HepG2 (cell line): ENCODE measurements around the gene KIAA0232. TPM values are rescaled to one million over a fixed set of nuclear protein-coding genes. Genes with fewer than 3 reads are reported as not detected.

Experiments
- ATAC-seq: fragments of 200-7000 bp; cut with Tn5 transposase; 3 replicates; pipeline ENCODE4 v1.9.1; 2020; ENCODE audit warnings: mild to moderate bottlenecking, moderate library complexity
- BruUV-seq: library from RNA; stranded (reverse); fragments of 400-500 nt; replicated peaks from 2 replicates; lab custom pipeline; 2021; lab: Mats Ljungman, UMichigan
- CTCF ChIA-PET: fragments of 300-600 bp; formaldehyde crosslinking; extraction: SDS; loops from one replicate; lab custom pipeline; 2021; ENCODE audit warnings: low total read pairs, inconsistent platforms, low intra/inter-chr PET ratio; lab: Yijun Ruan, JAX
- POLR2A ChIA-PET: fragments of 350-600 bp; sonication (Branson Sonifier 250); formaldehyde crosslinking; loops from one replicate; lab custom pipeline; 2020; ENCODE audit warnings: antibody characterized with exemption, inconsistent platforms; lab: Yijun Ruan, JAX
- DNase-seq: peaks from one replicate; pipeline ENCODE4 v3.0.0-alpha.2; 2015; ENCODE audit warnings: low spot score
- FAIRE-seq: peaks from 3 replicates; lab custom pipeline; 2011; peaks lifted over from hg19 to GRCh38; lab: Jason Lieb, UNC
- H2AFZ ChIP-seq: one replicate; pipeline ENCODE4 v1.6.1; 2011; ENCODE audit warnings: low read length, inconsistent platforms
- H3K27ac ChIP-seq: fragments of 300-600 bp; 3 replicates; pipeline ENCODE4 v1.8.0; 2011; ENCODE audit warnings: mixed run types, mild to moderate bottlenecking, mixed read lengths, low read length, inconsistent platforms; ENCODE audit not compliant: insufficient read depth; ENCODE audit errors: extremely low read length
- H3K27me3 ChIP-seq, 2 experiments: fragments of 200-600 bp in 1 of 2; 2 replicates in 1 of 2; 3 replicates in 1 of 2; pipeline versions ENCODE4 v1.6.0 to v1.8.0; 2011; ENCODE audit warnings: low read length in 2 of 2, mild to moderate bottlenecking in 2 of 2, moderate library complexity in 2 of 2, inconsistent platforms in 1 of 2; ENCODE audit not compliant: insufficient read depth in 2 of 2, control insufficient read depth in 1 of 2
- H3K36me3 ChIP-seq, 2 experiments: fragments of 200-600 bp in 1 of 2; replicated peaks in 1 of 2; 2 replicates in 1 of 2; 3 replicates in 1 of 2; pipeline versions ENCODE4 v1.5.1 to v1.8.0; 2011; ENCODE audit warnings: low read length in 2 of 2, inconsistent platforms in 1 of 2; ENCODE audit not compliant: insufficient read depth in 2 of 2, control insufficient read depth in 1 of 2
- H3K4me1 ChIP-seq: 2 replicates; pipeline ENCODE4 v1.5.1; 2012; ENCODE audit warnings: low read length, inconsistent platforms; ENCODE audit not compliant: insufficient read depth
- H3K4me2 ChIP-seq: 2 replicates; pipeline ENCODE4 v1.6.0; 2011; ENCODE audit warnings: low read depth, low read length, inconsistent platforms
- H3K4me3 ChIP-seq, 3 experiments: fragments of 200-600 bp in 1 of 3; sonication (generic), shearing (Covaris generic) in 1 of 3; replicated peaks in 1 of 3; 2 replicates each; pipeline ENCODE4 v1.5.1; 2011 to 2016; ENCODE audit warnings: low read length in 3 of 3, inconsistent platforms in 2 of 3, low read depth in 2 of 3, mild to moderate bottlenecking in 2 of 3, control low read depth in 1 of 3, mixed read lengths in 1 of 3; ENCODE audit not compliant: insufficient read depth in 1 of 3
- H3K79me2 ChIP-seq: one replicate; pipeline ENCODE4 v1.6.1; 2011; ENCODE audit warnings: low read length, inconsistent platforms; ENCODE audit not compliant: insufficient read depth
- H3K9ac ChIP-seq: 2 replicates; pipeline ENCODE4 v1.6.0; 2011; ENCODE audit warnings: mild to moderate bottlenecking, low read depth, low read length, inconsistent platforms; ENCODE audit not compliant: insufficient read depth
- H3K9me3 ChIP-seq: 2 replicates; pipeline ENCODE4 v1.5.1; 2012; ENCODE audit warnings: mild to moderate bottlenecking, low read length
- H4K20me1 ChIP-seq: 2 replicates; pipeline ENCODE4 v1.6.0; 2011; ENCODE audit warnings: inconsistent platforms, mild to moderate bottlenecking, low read length, moderate library complexity; ENCODE audit not compliant: insufficient read depth
- AHR ChIP-seq: IDR thresholded peaks from 2 replicates; pipeline ENCODE4 v1.6.1; 2018; ENCODE audit warnings: missing genetic modification reagents, missing compliant biosample characterization
- BRCA1 ChIP-seq: sonication (generic); formaldehyde crosslinking; IDR thresholded peaks from 2 replicates; pipeline ENCODE4 v1.4.0; 2020; ENCODE audit warnings: missing genetic modification reagents
- ELF1 ChIP-seq: sonication (generic); formaldehyde crosslinking; IDR thresholded peaks from 2 replicates; pipeline ENCODE4 v1.4.0; 2020; ENCODE audit warnings: missing genetic modification reagents
- FOSL1 ChIP-seq: sonication (generic); formaldehyde crosslinking; IDR thresholded peaks from 2 replicates; pipeline ENCODE4 v1.9.0; 2021; ENCODE audit warnings: missing genetic modification reagents, borderline replicate concordance
- FOXP1 ChIP-seq, 2 experiments: fragments of 450-650 bp in 1 of 2; IDR thresholded peaks; 2 replicates each; pipeline ENCODE4 v1.6.1; 2017 to 2018; ENCODE audit warnings: antibody characterized with exemption in 1 of 2
- HMG20A ChIP-seq: IDR thresholded peaks from 2 replicates; pipeline ENCODE4 v1.6.1; 2016; ENCODE audit warnings: borderline replicate concordance
- POLR2G ChIP-seq: fragments of 200-400 bp; formaldehyde crosslinking; IDR thresholded peaks from 2 replicates; pipeline ENCODE4 v1.6.1; 2018; ENCODE audit warnings: mild to moderate bottlenecking, low read depth, low read length, moderate library complexity
- PTBP1 ChIP-seq: fragments of 200-400 bp; formaldehyde crosslinking; IDR thresholded peaks from 2 replicates; pipeline ENCODE4 v1.6.1; 2018; ENCODE audit warnings: low read length, low read depth; ENCODE audit not compliant: poor library complexity, severe bottlenecking
- SETDB1 ChIP-seq: sonication (generic); formaldehyde crosslinking; IDR thresholded peaks from 2 replicates; pipeline ENCODE4 v1.5.1; 2020; ENCODE audit warnings: missing genetic modification reagents, mild to moderate bottlenecking, borderline replicate concordance
- SOX6 ChIP-seq, 2 experiments: fragments of 450-650 bp in 1 of 2; sonication (generic) in 1 of 2; formaldehyde crosslinking in 1 of 2; IDR thresholded peaks; 2 replicates each; pipeline versions ENCODE4 v1.4.0 to v1.6.1; 2017 to 2020; ENCODE audit warnings: antibody characterized with exemption in 1 of 2, mild to moderate bottlenecking in 1 of 2, missing genetic modification reagents in 1 of 2
- TBL1XR1 ChIP-seq: fragments of 150-350 bp; IDR thresholded peaks from 2 replicates; pipeline ENCODE4 v1.6.1; 2014; ENCODE audit warnings: borderline replicate concordance, low read length; ENCODE audit not compliant: partially characterized antibody
- TRIM22 ChIP-seq: fragments of 450-650 bp; IDR thresholded peaks from 2 replicates; pipeline ENCODE4 v1.6.1; 2017
- ZMYM2 ChIP-seq: sonication (generic); formaldehyde crosslinking; IDR thresholded peaks from 2 replicates; pipeline ENCODE4 v1.8.0; 2022; ENCODE audit warnings: mild to moderate bottlenecking, missing genetic modification reagents
- ZNF382 ChIP-seq: sonication (generic); formaldehyde crosslinking; IDR thresholded peaks from 2 replicates; pipeline ENCODE4 v1.5.0; 2020; ENCODE audit warnings: missing genetic modification reagents, mild to moderate bottlenecking, borderline replicate concordance
- ZNF574 ChIP-seq: sonication (generic); formaldehyde crosslinking; IDR thresholded peaks from 2 replicates; pipeline ENCODE4 v1.4.0; 2020; ENCODE audit warnings: missing genetic modification reagents
- ZNF710 ChIP-seq: sonication (generic); formaldehyde crosslinking; IDR thresholded peaks from 2 replicates; pipeline ENCODE4 v1.5.0; 2020; ENCODE audit warnings: mild to moderate bottlenecking, missing genetic modification reagents, borderline replicate concordance
- WGBS: methylation state at CpG from one replicate; pipeline ENCODE4 v1.1.6; 2017; ENCODE audit warnings: low lambda C conversion rate; 5-methylcytosine and 5-hydroxymethylcytosine counted together
- in situ Hi-C: cut with HindIII; loops from 2 replicates; pipeline ENCODE4 v1.10.0; 2017; ENCODE audit warnings: low pct_unique_long_range_greater_than_20kb; ENCODE audit not compliant: extremely low pct_ligation_motif_present
- intact Hi-C: fragments of 100-400 bp; cut with micrococcal nuclease; formaldehyde crosslinking; loops from one replicate; pipeline ENCODE4 v1.10.0; 2022; ENCODE audit not compliant: unreplicated experiment
- polyA plus RNA-seq, 8 experiments: library from polyadenylated mRNA; depleted of rRNA in 3 of 8; stranded (reverse) in 7 of 8; unstranded in 1 of 8; fragments of >200 nt; fragmentation: Illumina TruSeq in 4 of 8; extraction: Trizol in 4 of 8; gene quantifications; 2 replicates each; pipeline versions ENCODE4 v1.2.1 to v1.2.3, GENCODE V29; 2011 to 2016; ENCODE audit warnings: low read depth in 4 of 8, missing spikeins in 1 of 8, mixed read lengths in 1 of 8; ENCODE audit not compliant: insufficient read depth in 1 of 8
- total RNA-seq, 5 experiments: library from RNA; depleted of rRNA; stranded (reverse); fragments of >200 nt; fragmentation: Illumina TruSeq; extraction: Trizol; gene quantifications; 2 replicates each; pipeline ENCODE4 v1.2.3, GENCODE V29; 2016; ENCODE audit warnings: low read depth in 1 of 5

KIAA0232 gene
- total and polyA plus RNA-seq, 2 of the 13 experiments (the other 11 are each of a cell fraction or from before 2014, with no cell fraction given) = 7.8 to 17.1 TPM

- no TSS peak for BruUV-seq
- Histone ChIP-seq H3K79me2 (peaks cover 29% of the 10 kb centered on the region), H3K36me3 (no peaks in the 10 kb centered on the region; a peak in 1 of 5 replicates), H4K20me1 (peaks cover 26% of the 10 kb centered on the region), H3K4me3 (peak overlapping the region in 1 of 3 experiments; percentile 93; a peak in 1 of 6 replicates), H3K4me2 (peak overlapping the region; percentile 76; the same call in 1 of the 2 replicates), H3K4me1 (peaks cover 81% of the 10 kb centered on the region), H2AFZ (no peak overlapping the region), H3K9me3 (no peaks in the 10 kb centered on the region), H3K27ac (no peak overlapping the region), H3K9ac (no peak overlapping the region), H3K27me3 (no peaks in the 10 kb centered on the region; a peak in 1 of 5 replicates)
- WGBS = 39% methylated on average over 8 of the region's 8 CpGs
- POLR2A ChIA-PET = interaction anchor here (0.9 to 3.1 kb wide), 7 partner anchors 12 to 153 kb away, joined by 3 to 22 read pairs (median 3); no protein-coding TSS in a partner anchor
- ATAC-seq = no peak
- CTCF ChIA-PET = no interaction called here
- intact Hi-C loops (loop anchor here (5.0 kb wide), 1 partner anchor 49 kb away; no protein-coding TSS in a partner anchor), in situ Hi-C loops (no loop called here)
- no peak for DNase-seq
- no peak for FAIRE-seq
- TF ChIP-seq ZNF574 (CRISPR knock-in tag) (no peak), FOXP1 (IDR thresholded peaks at IDR 0.05) (no peak), FOXP1 (CRISPR knock-in tag; IDR thresholded peaks at IDR 0.05) (no peak), HMG20A (no peak), PTBP1 (no peak), ZNF710 (CRISPR knock-in tag) (no peak), ZMYM2 (CRISPR knock-in tag) (no peak), FOSL1 (no peak), TBL1XR1 (no peak), SOX6 (IDR thresholded peaks at IDR 0.05) (no peak), SOX6 (CRISPR knock-in tag; IDR thresholded peaks at IDR 0.05) (no peak), ZNF382 (CRISPR knock-in tag) (no peak), SETDB1 (CRISPR knock-in tag) (no peak), AHR (CRISPR knock-in tag) (no peak), ELF1 (CRISPR knock-in tag) (no peak), TRIM22 (no peak), POLR2G (no peak), BRCA1 (CRISPR knock-in tag) (no peak)
These were observed 1.4 kb upstream of the KIAA0232 start for GRCh38 chr4:6781113-6781512.
